Measurements from ENCODE around the gene IMP3. TPM values are rescaled to one million over a fixed set of nuclear protein-coding genes. Genes with fewer than 3 reads are reported as not detected.

The IMP3 gene
- total and polyA plus RNA-seq, 9 of the 15 experiments (the other 6 are each of a cell fraction or from before 2014, with no cell fraction given): 14.5 to 160 (median 74.4) TPM

DNA sequence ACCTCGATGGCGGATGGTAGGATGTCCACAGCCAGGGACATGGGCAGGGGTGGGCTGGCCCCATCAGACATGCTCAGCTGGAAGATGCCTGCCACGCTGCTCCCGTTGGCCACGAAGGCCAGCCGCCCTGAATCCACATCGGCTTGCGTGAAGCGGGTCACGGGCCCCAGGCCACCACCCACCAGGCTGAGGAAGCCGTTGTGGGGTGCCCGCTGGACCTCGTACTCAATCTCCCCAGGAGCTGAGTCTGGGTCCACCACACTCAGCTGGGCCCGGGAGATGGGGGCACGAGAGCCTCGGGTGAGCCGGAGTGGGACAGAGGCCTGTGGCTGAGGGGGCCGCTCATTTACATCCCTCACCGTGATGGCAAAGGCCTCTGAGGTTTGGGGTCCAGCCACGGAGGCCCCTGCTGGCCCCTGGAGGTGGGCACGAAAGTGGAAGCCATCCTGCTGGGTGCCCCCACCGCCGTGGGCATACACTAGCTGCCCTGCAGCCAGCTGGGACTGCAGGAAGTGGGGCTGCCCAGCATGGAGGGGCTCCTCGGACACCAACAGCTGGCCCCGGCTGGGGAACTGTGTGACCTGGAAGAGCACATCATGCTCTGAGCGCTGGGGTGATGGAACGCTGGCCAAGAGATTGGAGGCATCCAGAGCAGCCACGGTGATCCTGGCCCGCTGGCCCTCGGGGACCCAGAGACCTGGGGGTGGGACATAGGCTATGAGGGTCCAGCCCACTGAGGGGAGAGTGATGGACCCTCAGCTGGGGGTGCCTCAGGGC, 36.9 kb upstream of the IMP3 start (continued):
- TF ChIP-seq SRSF7 (optimal IDR thresholded peaks at IDR 0.05; ENCODE audit: low read depth, low read length) (no peak), MECOM (CRISPR knock-in tag; IDR thresholded peaks at IDR 0.05) (no peak), CBFA2T3 (IDR thresholded peaks at IDR 0.05) (no peak)

DNA sequence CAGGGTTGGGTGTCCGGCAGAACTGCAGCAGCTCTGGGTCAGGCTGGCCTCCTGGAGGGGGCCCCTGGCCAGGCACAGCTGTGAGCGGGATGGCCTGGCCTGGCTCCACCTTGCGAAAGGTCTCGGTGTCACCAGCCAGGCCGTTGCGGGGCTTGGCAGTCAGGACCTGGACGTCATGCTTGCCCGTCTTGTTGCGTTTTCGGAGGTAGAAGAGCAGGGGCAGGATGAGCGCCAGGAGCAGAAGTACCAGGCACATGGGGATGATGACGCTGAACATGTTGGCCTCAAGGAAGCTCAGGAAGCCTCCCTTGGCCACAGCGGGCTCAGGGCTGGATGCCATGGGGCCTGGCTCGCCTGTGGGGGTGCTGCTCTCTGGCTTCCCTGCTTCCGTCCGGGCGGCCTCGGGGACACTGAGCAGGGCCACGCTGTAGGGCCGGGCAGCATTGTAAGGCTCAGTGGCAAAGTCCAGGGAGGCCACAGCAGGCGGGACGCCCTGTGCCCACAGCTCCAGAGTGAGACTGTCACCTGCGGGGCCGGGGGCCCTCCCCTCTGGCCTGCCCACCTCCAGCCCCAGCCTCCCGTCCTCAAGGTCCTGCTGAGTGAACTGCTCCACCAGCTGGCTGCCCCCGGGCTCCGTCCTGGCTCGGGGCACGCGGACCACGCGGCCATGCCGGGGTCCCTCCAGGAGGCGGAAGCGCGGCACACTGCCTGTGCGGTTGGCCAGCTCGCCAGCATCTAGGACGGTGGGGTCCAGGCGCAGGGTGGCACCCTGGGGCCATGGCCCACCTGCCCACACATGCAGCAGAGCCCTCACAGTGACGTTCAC, 35.8 kb upstream of the IMP3 start:
- DNase-seq (ENCODE audit: extremely low read depth in 1 of 4, low spot score in 3 of 4): no peak
- BruUV-seq (replicated peaks): no TSS peak
- Histone ChIP-seq H3K9me1 (ENCODE audit: control insufficient read depth, insufficient read depth, low read length) (no peaks in the 10 kb centered on the region), H3K79me2 (ENCODE audit: control insufficient read depth, insufficient read depth, low read length) (no peaks in the 10 kb centered on the region), H4K20me1 (replicated peaks; ENCODE audit: control insufficient read depth, insufficient read depth, low read length) (peaks cover 3% of the 10 kb centered on the region; the same call in 1 of the 2 replicates), H3K36me3 (ENCODE audit: control insufficient read depth, insufficient read depth, low read length) (no peaks in the 10 kb centered on the region), H2AFZ (ENCODE audit: low read depth, low read length) (no peak overlapping the region), H3K4me2 (ENCODE audit: insufficient read depth, low read length) (no peak overlapping the region), H3K9ac (ENCODE audit: insufficient read depth in 1 of 2, low read depth in 2 of 2, low read length in 2 of 2) (peak overlapping the region in 1 of 2 experiments; percentile 48; a peak in 1 of 4 replicates), H3K27me3 (ENCODE audit: control insufficient read depth in 2 of 2, insufficient read depth in 2 of 2, low read length in 2 of 2) (no peaks in the 10 kb centered on the region), H3K4me1 (replicated peaks in 1 of 2; ENCODE audit: control insufficient read depth in 2 of 2, insufficient read depth in 2 of 2, low read length in 2 of 2) (peaks cover 10 to 47% of the 10 kb centered on the region in 2 experiments; a peak in 4 of 5 replicates), H3K27ac (ENCODE audit: extremely low read depth, low read depth, low read length) (no peak overlapping the region), H3K9me3 (replicated peaks; ENCODE audit: control insufficient read depth, insufficient read depth, low read depth, low read length) (no peaks in the 10 kb centered on the region), H3K4me3 (no peak overlapping the region)
- no peak for TF ChIP-seq MAFF (IDR thresholded peaks at IDR 0.05; ENCODE audit: low read length)
- TF ChIP-seq, protein P1, sequence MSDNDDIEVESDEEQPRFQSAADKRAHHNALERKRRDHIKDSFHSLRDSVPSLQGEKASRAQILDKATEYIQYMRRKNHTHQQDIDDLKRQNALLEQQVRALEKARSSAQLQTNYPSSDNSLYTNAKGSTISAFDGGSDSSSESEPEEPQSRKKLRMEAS (CRISPR knock-in tag; IDR thresholded peaks at IDR 0.05): 0 out of 2 replicates have a peak, but pooled peaks have one; percentile 16
- 77% methylated on average over 28 of the region's 41 CpGs for WGBS (ENCODE audit: insufficient coverage, low coverage, missing lambda C conversion rate)
- POLR2A ChIA-PET: no interaction called here
- CTCF ChIA-PET (ENCODE audit: low intra/inter-chr PET ratio): no interaction called here
- ATAC-seq: no peak
- in situ Hi-C loops (cut with MboI) (loop anchor here (5.0 to 10.0 kb wide), 2 partner anchors 308 to 651 kb away; partner anchors contain the start of genes MAN2C1 and PPCDC), intact Hi-C loops (cut with micrococcal nuclease) (no loop called here)
- no peak for FAIRE-seq
